K562 (cell line): ENCODE data around the gene PRKACA. TPM values are rescaled to one million over a fixed set of nuclear protein-coding genes. Genes with fewer than 3 reads are reported as not detected.

Source experiments
- ATAC-seq: fragments of 200-7000 bp; cut with Tn5 transposase; 3 replicates; pipeline ENCODE4 v1.9.1; 2020; ENCODE audit warnings: moderate library complexity
- BruUV-seq: library from RNA; stranded (reverse); fragments of 400-500 nt; replicated peaks from 2 replicates; lab custom pipeline; 2021; lab: Mats Ljungman, UMichigan
- CTCF ChIA-PET: fragments of 300-600 bp; formaldehyde crosslinking; extraction: SDS; loops from one replicate; lab custom pipeline; 2021; ENCODE audit warnings: low intra/inter-chr PET ratio; lab: Yijun Ruan, JAX
- POLR2A ChIA-PET: fragments of 300-600, 350-650 bp; sonication (Branson Sonifier 250); formaldehyde crosslinking; extraction: SDS; loops from one replicate; lab custom pipeline; 2021; ENCODE audit warnings: antibody characterized with exemption, inconsistent platforms; lab: Yijun Ruan, JAX
- DNase-seq, 4 experiments: peaks; one replicate each; pipeline versions ENCODE4 v3.0.0 to v3.0.0-alpha.2; 2011 to 2018; ENCODE audit warnings: low spot score in 3 of 4, mixed read lengths in 3 of 4; ENCODE audit errors: extremely low read depth in 1 of 4
- FAIRE-seq: peaks from 2 replicates; lab custom pipeline; 2011; peaks lifted over from hg19 to GRCh38; lab: Jason Lieb, UNC
- H2AFZ ChIP-seq: 2 replicates; pipeline ENCODE4 v1.6.0; 2011; ENCODE audit warnings: low read depth, low read length, control low read depth, inconsistent platforms
- H3K27ac ChIP-seq: fragments of 200-600 bp; 3 replicates; pipeline ENCODE4 v1.8.0; 2011; ENCODE audit warnings: low read depth, mild to moderate bottlenecking, control low read depth, inconsistent platforms, low read length, moderate library complexity, mixed read lengths; ENCODE audit errors: extremely low read depth
- H3K27me3 ChIP-seq, 2 experiments: fragments of 300-600 bp in 1 of 2; 2 replicates in 1 of 2; 3 replicates in 1 of 2; pipeline versions ENCODE4 v1.6.0 to v1.8.0; 2011; ENCODE audit warnings: inconsistent platforms in 2 of 2, low read length in 2 of 2, mild to moderate bottlenecking in 1 of 2, mixed read lengths in 1 of 2, moderate library complexity in 1 of 2; ENCODE audit not compliant: control insufficient read depth in 2 of 2, insufficient read depth in 2 of 2
- H3K36me3 ChIP-seq: fragments of 300-600 bp; 3 replicates; pipeline ENCODE4 v1.8.0; 2011; ENCODE audit warnings: mild to moderate bottlenecking, low read length, inconsistent platforms; ENCODE audit not compliant: control insufficient read depth, insufficient read depth
- H3K4me1 ChIP-seq, 2 experiments: fragments of 200-600 bp in 1 of 2; replicated peaks in 1 of 2; 2 replicates in 1 of 2; 3 replicates in 1 of 2; pipeline versions ENCODE4 v1.5.1 to v1.8.0; 2011; ENCODE audit warnings: inconsistent platforms in 2 of 2, low read length in 2 of 2, mild to moderate bottlenecking in 1 of 2, mixed read lengths in 1 of 2, moderate library complexity in 1 of 2; ENCODE audit not compliant: control insufficient read depth in 2 of 2, insufficient read depth in 2 of 2
- H3K4me2 ChIP-seq: 2 replicates; pipeline ENCODE4 v1.6.1; 2011; ENCODE audit warnings: low read length, control low read depth, inconsistent platforms, mixed read lengths; ENCODE audit not compliant: insufficient read depth
- H3K4me3 ChIP-seq: fragments of 200-600 bp; sonication (generic), shearing (Covaris generic); 2 replicates; pipeline ENCODE4 v1.5.1; 2016; ENCODE audit warnings: control low read depth, inconsistent platforms
- H3K79me2 ChIP-seq: fragments of 200-600 bp; 3 replicates; pipeline ENCODE4 v1.8.0; 2011; ENCODE audit warnings: low read length, inconsistent platforms; ENCODE audit not compliant: control insufficient read depth, insufficient read depth
- H3K9ac ChIP-seq, 2 experiments: 2 replicates each; pipeline versions ENCODE4 v1.6.0 to v1.6.1; 2011; ENCODE audit warnings: low read depth in 2 of 2, low read length in 2 of 2, control low read depth in 1 of 2, inconsistent platforms in 1 of 2, mild to moderate bottlenecking in 1 of 2, mixed read lengths in 1 of 2; ENCODE audit not compliant: insufficient read depth in 1 of 2
- H3K9me1 ChIP-seq: one replicate; pipeline ENCODE4 v1.6.0; 2011; ENCODE audit warnings: inconsistent platforms, mild to moderate bottlenecking, low read length, moderate library complexity; ENCODE audit not compliant: control insufficient read depth, insufficient read depth
- H3K9me3 ChIP-seq: replicated peaks from 2 replicates; pipeline ENCODE4 v1.5.1; 2011; ENCODE audit warnings: low read depth, low read length, inconsistent platforms; ENCODE audit not compliant: control insufficient read depth, insufficient read depth
- H4K20me1 ChIP-seq: replicated peaks from 2 replicates; pipeline ENCODE4 v1.6.1; 2011; ENCODE audit warnings: low read length, inconsistent platforms, mixed read lengths; ENCODE audit not compliant: control insufficient read depth, insufficient read depth
- CTCF ChIP-seq, 3 experiments: IDR thresholded peaks in 2 of 3; conservative IDR thresholded peaks in 1 of 3; 2 replicates each; pipeline ENCODE4 v1.5.1; 2011 to 2012; ENCODE audit warnings: low read length in 3 of 3, mild to moderate bottlenecking in 3 of 3, control low read depth in 2 of 3, improper control_type of control experiment in 1 of 3, inconsistent platforms in 1 of 3, low read depth in 1 of 3, mixed read lengths in 1 of 3, moderate library complexity in 1 of 3; ENCODE audit not compliant: insufficient read depth in 2 of 3
- GABPB1 ChIP-seq: sonication (generic); formaldehyde crosslinking; IDR thresholded peaks from 2 replicates; pipeline ENCODE4 v1.8.0; 2022; ENCODE audit warnings: mild to moderate bottlenecking, missing genetic modification reagents
- ID3 ChIP-seq, 2 experiments: fragments of 250-450 bp in 1 of 2; fragments of 450-650 bp in 1 of 2; sonication (Bioruptor Pico) in 1 of 2; IDR thresholded peaks; 2 replicates each; pipeline versions ENCODE4 v1.6.1 to v1.8.0; 2016 to 2021; ENCODE audit warnings: mild to moderate bottlenecking in 2 of 2, moderate library complexity in 2 of 2, missing compliant biosample characterization in 1 of 2, missing genetic modification characterization in 1 of 2
- JUND ChIP-seq, 2 experiments: IDR thresholded peaks; 2 replicates in 1 of 2; 3 replicates in 1 of 2; pipeline ENCODE4 v1.6.1; 2011; ENCODE audit warnings: borderline replicate concordance in 2 of 2, low read depth in 2 of 2, low read length in 2 of 2, improper control_type of control experiment in 1 of 2, missing biosample characterization in 1 of 2, missing genetic modification characterization in 1 of 2, missing genetic modification reagents in 1 of 2
- PKNOX1 ChIP-seq: fragments of 450-650 bp; IDR thresholded peaks from 2 replicates; pipeline ENCODE4 v1.6.1; 2016
- RERE ChIP-seq: sonication (generic); formaldehyde crosslinking; IDR thresholded peaks from 2 replicates; pipeline ENCODE4 v1.8.0; 2023; ENCODE audit warnings: missing genetic modification reagents, mild to moderate bottlenecking, borderline replicate concordance
- SP1 ChIP-seq: sonication (generic); formaldehyde crosslinking; IDR thresholded peaks from 2 replicates; pipeline ENCODE4 v1.8.1; 2022; ENCODE audit warnings: mild to moderate bottlenecking, missing genetic modification reagents
- TAF7 ChIP-seq: fragments of 450-650 bp; IDR thresholded peaks from 2 replicates; pipeline ENCODE4 v1.6.1; 2016; ENCODE audit warnings: missing genetic modification characterization, missing compliant biosample characterization
- ZFP36 ChIP-seq: fragments of 150-350 bp; IDR thresholded peaks from 2 replicates; pipeline ENCODE4 v1.6.1; 2018; ENCODE audit warnings: low read length, low read depth; ENCODE audit not compliant: partially characterized antibody
- ZNF3 ChIP-seq: fragments of 250-450 bp; sonication (Bioruptor Pico); IDR thresholded peaks from 2 replicates; pipeline ENCODE4 v1.5.0; 2021; ENCODE audit warnings: mild to moderate bottlenecking, moderate library complexity
- ZNF354B ChIP-seq: fragments of 250-450 bp; sonication (Bioruptor Pico); IDR thresholded peaks from 2 replicates; pipeline ENCODE4 v1.4.0; 2020
- WGBS: fragments of 100-300 bp; shearing (Covaris generic); methylation state at CpG from one replicate; pipeline ENCODE4 v1.1.6; 2016; ENCODE audit warnings: low coverage, mixed read lengths; ENCODE audit not compliant: insufficient coverage; ENCODE audit errors: missing lambda C conversion rate; 5-methylcytosine and 5-hydroxymethylcytosine counted together
- in situ Hi-C: fragments of 300-500 bp; cut with MboI; formaldehyde crosslinking; loops from 4 replicates; pipeline ENCODE4 v1.15.0; 2018; ENCODE audit warnings: inconsistent platforms, mixed read lengths
- intact Hi-C: fragments of 100-400 bp; cut with micrococcal nuclease; formaldehyde crosslinking; loops from 2 replicates; pipeline ENCODE4 v1.14.2; 2022
- polyA plus RNA-seq, 8 experiments: library from polyadenylated mRNA; depleted of rRNA in 4 of 8; stranded (reverse) in 5 of 8; unstranded in 3 of 8; fragments of >200 nt; fragmentation: Nextera tagmentation in 2 of 8; fragmentation: Illumina TruSeq in 1 of 8; extraction: Ambion mirVana in 2 of 8; extraction: Trizol in 1 of 8; gene quantifications; 2 replicates each; pipeline versions ENCODE4 v1.2.1 to v1.2.3, GENCODE V29; 2011 to 2014; ENCODE audit warnings: inconsistent platforms in 1 of 8, missing spikeins in 1 of 8
- total RNA-seq, 7 experiments: library from RNA; depleted of rRNA in 6 of 7; stranded (reverse); fragments of >200 nt in 6 of 7; fragmentation: Illumina TruSeq in 2 of 7; extraction: Trizol in 2 of 7; gene quantifications; 2 replicates each; pipeline versions ENCODE4 v1.2.1 to v1.2.3, GENCODE V29; 2011 to 2021; ENCODE audit warnings: low replicate concordance in 1 of 7

PRKACA gene
- total and polyA plus RNA-seq, 9 of the 15 experiments (the other 6 are each of a cell fraction or from before 2014, with no cell fraction given): 1.2 to 63.1 (median 13.0) TPM

- in situ Hi-C loops: no loop called here
- TF ChIP-seq JUND (IDR thresholded peaks at IDR 0.05; ENCODE audit: borderline replicate concordance, low read depth, low read length) (no peak), JUND (tag; IDR thresholded peaks at IDR 0.05; ENCODE audit: borderline replicate concordance, low read depth, low read length) (no peak), GABPB1 (CRISPR knock-in tag) (no peak), ZFP36 (no peak), PKNOX1 (peak; percentile 95), ID3 (CRISPR knock-in tag; IDR thresholded peaks at IDR 0.05) (no peak), ID3 (tag; IDR thresholded peaks at IDR 0.05) (no peak), RERE (no peak), ZNF354B (CRISPR knock-in tag) (no peak), CTCF (IDR thresholded peaks at IDR 0.05 in 2 of 3, conservative IDR thresholded peaks at IDR 0.05 in 1 of 3; ENCODE audit: insufficient read depth in 2 of 3, low read depth in 1 of 3, low read length in 3 of 3) (peak; percentile 20 to 37 (median 36); a peak in 2 of 6 replicates), SP1 (CRISPR knock-in tag) (peak; percentile 65; the same call in 1 of the 2 replicates), ZNF3 (CRISPR knock-in tag) (no peak), TAF7 (tag) (no peak)
Measured at GRCh38 chr19:14091813-14092462, 25.6 kb downstream of the PRKACA start.

More at GRCh38 chr19:14091813-14092462, 25.6 kb downstream of the PRKACA start:
- peaks cover 10% of the 10 kb centered on the region for H3K9me3 ChIP-seq
- H4K20me1 ChIP-seq: no peaks in the 10 kb centered on the region
- peak overlapping the region; percentile 90 for H2AFZ ChIP-seq
- peaks cover 25% of the 10 kb centered on the region; the same call in 2 of the 3 replicates for H3K36me3 ChIP-seq
- peak overlapping the region; percentile 94 for H3K4me3 ChIP-seq
- H3K79me2 ChIP-seq: peaks cover 11% of the 10 kb centered on the region
- FAIRE-seq (no peak), ATAC-seq (peak; percentile 21), DNase-seq (peak; percentile 56 to 62 (median 56))
- no peaks in the 10 kb centered on the region for H3K27me3 ChIP-seq
- ChIA-PET POLR2A (interaction anchor here (0.6 to 1.9 kb wide), 6 partner anchors 9 to 324 kb away, joined by 3 to 6 read pairs (median 4); partner anchors contain the start of gene IL27RA), CTCF (no interaction called here)
- H3K4me1 ChIP-seq: peaks cover 5 to 31% of the 10 kb centered on the region in 2 experiments; a peak in 3 of 5 replicates
- H3K9ac ChIP-seq: peak overlapping the region; percentile 87 to 93
- no peaks in the 10 kb centered on the region for H3K9me1 ChIP-seq
- BruUV-seq: TSS peak; percentile 47
- 5% methylated on average over 13 of the region's 15 CpGs for WGBS
- H3K4me2 ChIP-seq: peak overlapping the region; percentile 96
- peak overlapping the region; percentile 97 for H3K27ac ChIP-seq
- intact Hi-C loops: loop anchor here (2.0 kb wide), 1 partner anchor 45 kb away; the partner anchor contains the start of gene ASF1B
